SK-N-SH (cell line): ENCODE results near the gene SLC22A8. TPM values are rescaled to one million over a fixed set of nuclear protein-coding genes. Genes with fewer than 3 reads are reported as not detected.

Source experiments
- CTCF ChIA-PET: fragments of 300-600, 350-600 bp; formaldehyde crosslinking; extraction: SDS; loops from one replicate; lab custom pipeline; 2021; lab: Yijun Ruan, JAX
- POLR2A ChIA-PET: fragments of 350-600 bp; sonication (Branson Sonifier 250); formaldehyde crosslinking; extraction: SDS; loops from one replicate; lab custom pipeline; 2020; ENCODE audit warnings: antibody characterized with exemption, inconsistent platforms; lab: Yijun Ruan, JAX
- DNase-seq: peaks from one replicate; pipeline ENCODE4 v3.0.0; 2012
- H2AFZ ChIP-seq: fragments of 200-600 bp; sonication (generic); 2 replicates; pipeline ENCODE4 v1.8.1; 2016; ENCODE audit warnings: antibody characterized with exemption, mild to moderate bottlenecking, low read depth
- H3F3A ChIP-seq: fragments of 200-600 bp; sonication (generic); replicated peaks from 2 replicates; pipeline ENCODE3; 2016; ENCODE audit warnings: antibody characterized with exemption, mild to moderate bottlenecking; ENCODE audit not compliant: insufficient read depth
- H3K27ac ChIP-seq, 2 experiments: fragments of 200-500 bp in 1 of 2; fragments of 200-600 bp in 1 of 2; sonication (Bioruptor generic) in 1 of 2; sonication (generic), shearing (Covaris generic) in 1 of 2; 2 replicates each; pipeline versions ENCODE4 v1.5.1 to v1.6.1; 2014 to 2016; ENCODE audit warnings: low read depth in 2 of 2, inconsistent platforms in 1 of 2, low read length in 1 of 2, mild to moderate bottlenecking in 1 of 2, mixed read lengths in 1 of 2
- H3K27me3 ChIP-seq: fragments of 200-600 bp; sonication (generic), shearing (Covaris generic); 2 replicates; pipeline ENCODE4 v1.6.1; 2016; ENCODE audit warnings: mixed run types; ENCODE audit not compliant: insufficient read depth
- H3K36me3 ChIP-seq, 2 experiments: fragments of 200-500 bp in 1 of 2; fragments of 200-600 bp in 1 of 2; sonication (Bioruptor generic) in 1 of 2; sonication (generic) in 1 of 2; replicated peaks in 1 of 2; 2 replicates each; pipeline versions ENCODE3 to v1.5.1; 2014 to 2016; ENCODE audit warnings: low read length in 1 of 2, mild to moderate bottlenecking in 1 of 2; ENCODE audit not compliant: insufficient read depth in 2 of 2, control insufficient read depth in 1 of 2
- H3K4me1 ChIP-seq, 2 experiments: fragments of 200-500 bp in 1 of 2; fragments of 200-600 bp in 1 of 2; sonication (Bioruptor generic) in 1 of 2; sonication (generic), shearing (Covaris generic) in 1 of 2; 2 replicates each; pipeline versions ENCODE4 v1.5.1 to v1.6.1; 2014 to 2016; ENCODE audit warnings: low read depth in 1 of 2, low read length in 1 of 2, mixed run types in 1 of 2; ENCODE audit not compliant: insufficient read depth in 2 of 2, control insufficient read depth in 1 of 2
- H3K4me2 ChIP-seq: fragments of 200-600 bp; sonication (generic), shearing (Covaris generic); 2 replicates; pipeline ENCODE4 v1.6.1; 2017; ENCODE audit warnings: mixed run types
- H3K4me3 ChIP-seq, 2 experiments: fragments of 200-500 bp in 1 of 2; fragments of 200-600 bp in 1 of 2; sonication (Bioruptor generic) in 1 of 2; sonication (generic), shearing (Covaris generic) in 1 of 2; 2 replicates each; pipeline versions ENCODE4 v1.5.1 to v1.8.1; 2014 to 2016; ENCODE audit warnings: low read depth in 2 of 2, inconsistent platforms in 1 of 2, low read length in 1 of 2, mild to moderate bottlenecking in 1 of 2, mixed read lengths in 1 of 2, moderate library complexity in 1 of 2
- H3K79me2 ChIP-seq: fragments of 200-600 bp; sonication (generic); 2 replicates; pipeline ENCODE4 v1.8.1; 2017; ENCODE audit warnings: mild to moderate bottlenecking; ENCODE audit not compliant: insufficient read depth
- H3K9ac ChIP-seq: fragments of 200-600 bp; sonication (generic); 2 replicates; pipeline ENCODE4 v1.6.1; 2017; ENCODE audit warnings: mixed run types
- H3K9me2 ChIP-seq: fragments of 200-600 bp; sonication (generic); 2 replicates; pipeline ENCODE4 v1.6.1; 2017; ENCODE audit warnings: mixed run types
- H3K9me3 ChIP-seq: fragments of 200-600 bp; sonication (generic); 2 replicates; pipeline ENCODE4 v1.6.1; 2017; ENCODE audit warnings: mixed run types, mild to moderate bottlenecking, moderate library complexity
- H4K20me1 ChIP-seq: fragments of 200-600 bp; sonication (generic); 2 replicates; pipeline ENCODE4 v1.6.1; 2017; ENCODE audit warnings: mild to moderate bottlenecking, mixed run types; ENCODE audit not compliant: insufficient read depth
- ELF1 ChIP-seq: IDR thresholded peaks from 2 replicates; pipeline ENCODE4 v1.4.0; 2012
- FOSL2 ChIP-seq: IDR thresholded peaks from 2 replicates; pipeline ENCODE4 v1.4.0; 2012; ENCODE audit warnings: low read depth, mild to moderate bottlenecking, moderate library complexity, borderline replicate concordance
- FOXJ3 ChIP-seq: sonication (generic); formaldehyde crosslinking; IDR thresholded peaks from 2 replicates; pipeline ENCODE4 v1.5.1; 2020; ENCODE audit warnings: mild to moderate bottlenecking, missing genetic modification reagents
- FOXM1 ChIP-seq: IDR thresholded peaks from 2 replicates; pipeline ENCODE4 v1.4.0; 2012; ENCODE audit warnings: low read depth, mild to moderate bottlenecking
- GATA2 ChIP-seq: sonication (generic); formaldehyde crosslinking; IDR thresholded peaks from 2 replicates; pipeline ENCODE4 v1.5.0; 2020; ENCODE audit warnings: mild to moderate bottlenecking, missing genetic modification reagents
- IRF3 ChIP-seq: fragments of 150-350 bp; IDR thresholded peaks from 2 replicates; pipeline ENCODE4 v1.6.1; 2016; ENCODE audit warnings: mild to moderate bottlenecking, low read depth, low read length
- MAX ChIP-seq: IDR thresholded peaks from 2 replicates; pipeline ENCODE4 v1.4.0; 2012; ENCODE audit warnings: low read depth
- MXI1 ChIP-seq: IDR thresholded peaks from 2 replicates; pipeline ENCODE4 v1.6.1; 2012; ENCODE audit warnings: mild to moderate bottlenecking, low read depth, low read length, improper control_type of control experiment
- PBX3 ChIP-seq: IDR thresholded peaks from 2 replicates; pipeline ENCODE4; 2012
- REST ChIP-seq: IDR thresholded peaks from 2 replicates; pipeline ENCODE4 v1.6.1; 2012; ENCODE audit warnings: mild to moderate bottlenecking, low read depth, low read length, moderate library complexity
- RFX5 ChIP-seq: IDR thresholded peaks from 2 replicates; pipeline ENCODE4 v1.6.1; 2012; ENCODE audit warnings: mild to moderate bottlenecking, improper control_type of control experiment, low read length
- SIN3A ChIP-seq: IDR thresholded peaks from 2 replicates; pipeline ENCODE4 v1.6.1; 2012; ENCODE audit warnings: low read depth, mild to moderate bottlenecking, low read length, moderate library complexity, borderline replicate concordance
- SMC3 ChIP-seq: IDR thresholded peaks from 2 replicates; pipeline ENCODE4 v1.6.1; 2012; ENCODE audit warnings: low read depth, low read length, improper control_type of control experiment
- TAF1 ChIP-seq: IDR thresholded peaks from 2 replicates; pipeline ENCODE4 v1.6.1; 2012; ENCODE audit warnings: low read depth, mild to moderate bottlenecking, low read length, moderate library complexity, borderline replicate concordance
- TCF12 ChIP-seq: IDR thresholded peaks from 2 replicates; pipeline ENCODE4 v1.4.0; 2012
- USF1 ChIP-seq: IDR thresholded peaks from 2 replicates; pipeline ENCODE4 v1.4.0; 2012; ENCODE audit warnings: low read depth, borderline replicate concordance
- USF2 ChIP-seq: fragments of 150-350 bp; IDR thresholded peaks from 2 replicates; pipeline ENCODE4 v1.6.1; 2017; ENCODE audit warnings: antibody characterized with exemption, low read length, low read depth, borderline replicate concordance
- YY1 ChIP-seq: IDR thresholded peaks from 2 replicates; pipeline ENCODE4 v1.4.0; 2012; ENCODE audit warnings: low read depth, mild to moderate bottlenecking
- ZBTB33 ChIP-seq: IDR thresholded peaks from 2 replicates; pipeline ENCODE4 v1.4.0; 2012; ENCODE audit warnings: low read depth, borderline replicate concordance
- WGBS: methylation state at CpG from one replicate; pipeline ENCODE4 v1.1.6; 2017; ENCODE audit warnings: low lambda C conversion rate; 5-methylcytosine and 5-hydroxymethylcytosine counted together
- polyA plus RNA-seq, 3 experiments: library from polyadenylated mRNA; depleted of rRNA; stranded (reverse); fragments of >200 nt; gene quantifications; 2 replicates each; pipeline ENCODE4 v1.2.3, GENCODE V29; 2012

SLC22A8 gene
- polyA plus RNA-seq, 1 of the 3 experiments (the other 2 are of a cell fraction) = not detected

GRCh38 chr11:62981743-62982142 is 33.9 kb downstream of the SLC22A8 start:
- H3K27ac ChIP-seq = no peak overlapping the region
- WGBS = 50% methylated on average over 6 of the region's 7 CpGs
- no peaks in the 10 kb centered on the region for H3K79me2 ChIP-seq
- TF ChIP-seq RFX5 (no peak), FOXM1 (no peak), ELF1 (no peak), MXI1 (no peak), SIN3A (no peak), MAX (no peak), FOSL2 (no peak), USF2 (no peak), FOXJ3 (CRISPR knock-in tag) (no peak), IRF3 (no peak), YY1 (no peak), USF1 (no peak), ZBTB33 (no peak), REST (no peak), GATA2 (CRISPR knock-in tag) (no peak), TCF12 (no peak), SMC3 (no peak), TAF1 (no peak), PBX3 (no peak)
- CTCF ChIA-PET = interaction anchor here (1.0 to 1.3 kb wide), 3 partner anchors 9 to 41 kb away, joined by 3 to 7 read pairs (median 3); no protein-coding TSS in a partner anchor
- H3K9me2 ChIP-seq = no peaks in the 10 kb centered on the region
- H3F3A ChIP-seq = no peaks in the 10 kb centered on the region
- no peak overlapping the region for H3K4me2 ChIP-seq
- H3K36me3 ChIP-seq = no peaks in the 10 kb centered on the region
- H3K9ac ChIP-seq = no peak overlapping the region
- H3K27me3 ChIP-seq = no peaks in the 10 kb centered on the region
- no peak overlapping the region for H2AFZ ChIP-seq
- no peak for DNase-seq
- H3K4me1 ChIP-seq = no peaks in the 10 kb centered on the region
- H3K4me3 ChIP-seq = no peak overlapping the region
- no peaks in the 10 kb centered on the region for H4K20me1 ChIP-seq
- POLR2A ChIA-PET = interaction anchor here (0.6 kb wide), 1 partner anchor 25 kb away, joined by 4 read pairs; no protein-coding TSS in a partner anchor
- no peaks in the 10 kb centered on the region for H3K9me3 ChIP-seq
